HG03064 (cell line): ENCODE results near the gene STAC3.

Experiments used
- ATAC-seq: cut with Tn5 transposase; IDR thresholded peaks from one replicate; pipeline ENCODE4 v1.9.1; 2021; ENCODE audit warnings: low read depth; ENCODE audit not compliant: unreplicated experiment

STAC3 gene

DNA sequence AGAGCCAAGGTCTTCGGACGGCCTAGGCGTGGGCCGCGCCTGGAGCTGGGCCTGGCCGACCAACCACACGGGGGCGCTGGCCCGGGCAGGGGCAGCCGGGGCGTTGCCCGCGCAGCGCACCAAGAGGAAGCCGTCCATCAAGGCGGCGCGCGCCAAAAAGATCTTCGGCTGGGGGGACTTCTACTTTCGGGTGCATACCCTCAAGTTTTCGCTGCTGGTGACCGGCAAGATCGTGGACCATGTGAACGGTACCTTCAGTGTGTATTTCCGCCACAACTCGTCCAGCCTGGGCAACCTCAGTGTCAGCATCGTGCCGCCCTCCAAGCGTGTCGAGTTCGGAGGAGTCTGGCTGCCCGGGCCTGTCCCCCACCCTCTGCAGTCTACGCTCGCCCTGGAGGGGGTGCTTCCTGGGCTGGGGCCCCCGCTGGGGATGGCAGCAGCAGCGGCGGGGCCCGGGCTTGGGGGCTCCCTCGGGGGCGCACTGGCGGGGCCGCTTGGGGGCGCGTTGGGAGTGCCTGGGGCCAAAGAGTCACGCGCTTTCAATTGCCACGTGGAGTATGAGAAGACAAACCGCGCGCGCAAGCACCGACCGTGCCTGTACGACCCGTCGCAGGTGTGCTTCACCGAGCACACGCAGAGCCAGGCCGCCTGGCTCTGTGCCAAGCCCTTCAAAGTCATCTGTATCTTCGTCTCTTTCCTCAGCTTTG lies 25.9 kb downstream of the STAC3 start:
- no peak for ATAC-seq

GRCh38 chr12:57224278-57224972 lies 26.6 kb downstream of the STAC3 start:
- no peak for ATAC-seq

DNA sequence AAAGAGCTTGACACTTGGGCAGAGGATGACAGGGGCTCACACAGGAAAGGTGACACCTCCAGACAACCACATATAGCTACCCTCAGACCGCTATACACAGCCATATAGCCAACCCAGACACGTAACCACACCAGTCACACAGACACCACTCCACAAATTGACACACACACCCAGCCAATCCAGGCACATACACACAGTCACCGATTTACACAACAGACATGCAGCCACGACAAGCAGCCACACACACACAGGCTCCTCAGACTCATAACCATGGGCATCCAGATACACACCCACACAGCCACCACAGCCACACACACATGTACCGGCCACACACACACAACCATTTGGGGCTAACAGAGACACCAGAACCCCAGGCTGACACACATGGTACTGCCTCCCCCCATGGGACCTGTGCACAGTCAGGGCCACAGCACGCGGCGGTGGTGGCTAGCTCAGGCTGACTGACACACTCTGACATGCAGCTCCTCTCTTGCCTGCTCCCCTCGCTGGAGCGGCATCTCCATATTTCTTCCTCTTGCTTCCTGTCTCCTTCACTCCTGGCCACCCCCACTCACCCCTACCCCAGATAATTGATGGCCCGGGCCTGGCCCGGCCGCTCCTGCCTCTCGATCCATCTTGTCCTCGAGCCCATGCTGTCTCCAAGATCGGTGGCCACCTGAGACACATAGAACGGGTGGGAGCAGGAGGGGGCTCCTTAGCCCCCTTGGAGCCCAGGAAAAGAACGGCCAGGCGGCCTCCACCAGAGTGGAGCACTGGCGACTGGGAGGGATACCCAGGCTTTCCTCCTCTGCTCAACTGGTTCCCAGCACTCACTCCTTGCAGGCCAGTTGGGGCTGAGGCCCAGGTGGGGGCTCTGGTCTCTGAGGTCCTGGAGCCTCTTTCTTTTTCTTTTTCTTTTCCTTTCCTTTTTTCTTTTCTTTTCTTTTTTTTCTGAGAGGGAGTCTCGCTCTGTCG lies 27.5 kb downstream of the STAC3 start:
- ATAC-seq: no peak

DNA sequence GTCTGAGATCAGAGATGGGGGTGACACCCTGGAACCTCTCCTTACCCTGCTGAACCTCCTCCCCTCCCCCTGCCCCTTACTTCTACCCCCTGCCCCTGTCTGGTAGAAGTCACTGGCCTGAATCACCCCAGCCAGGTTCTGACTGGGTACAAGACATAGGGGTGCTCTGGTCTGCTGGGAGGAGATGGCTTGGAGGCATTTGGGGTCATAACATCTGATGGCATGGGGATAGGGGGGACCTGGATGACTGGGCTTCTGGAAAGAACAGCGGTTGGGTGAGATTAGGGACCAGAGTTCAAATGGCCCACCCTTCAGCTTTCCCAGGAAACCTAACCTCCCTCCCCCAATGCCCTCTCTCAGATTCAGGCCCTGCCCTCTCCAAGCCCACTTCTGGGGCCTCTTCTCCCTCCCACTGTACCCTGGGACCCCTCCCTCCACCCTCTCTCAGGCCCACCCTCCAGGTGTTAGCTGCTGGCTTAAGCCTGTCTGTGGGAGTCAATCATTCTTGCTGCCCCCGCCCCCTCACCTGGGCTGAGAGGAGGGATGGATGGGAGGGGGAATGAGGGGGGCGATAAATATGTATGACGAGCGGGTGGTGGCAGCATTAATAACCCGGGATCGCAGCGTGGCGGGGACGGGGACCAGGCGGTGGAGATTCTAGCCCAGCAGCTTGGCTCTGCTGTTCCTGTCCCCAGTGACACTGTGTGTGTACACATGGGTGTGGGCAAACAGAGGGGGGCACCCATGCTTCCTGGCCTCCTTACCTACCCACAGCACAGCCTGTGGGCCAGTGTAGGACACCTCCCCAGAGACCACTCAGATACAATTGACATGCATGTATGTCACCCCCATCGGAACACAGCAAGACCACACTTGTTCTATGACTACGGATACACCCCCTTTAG lies 28.4 kb downstream of the STAC3 start:
- no peak for ATAC-seq

- ATAC-seq: no peak
Measured at GRCh38 chr12:57221169-57221917, 29.6 kb downstream of the STAC3 start.

- ATAC-seq: no peak
Measured at GRCh38 chr12:57220770-57221168, 30.2 kb downstream of the STAC3 start.

DNA sequence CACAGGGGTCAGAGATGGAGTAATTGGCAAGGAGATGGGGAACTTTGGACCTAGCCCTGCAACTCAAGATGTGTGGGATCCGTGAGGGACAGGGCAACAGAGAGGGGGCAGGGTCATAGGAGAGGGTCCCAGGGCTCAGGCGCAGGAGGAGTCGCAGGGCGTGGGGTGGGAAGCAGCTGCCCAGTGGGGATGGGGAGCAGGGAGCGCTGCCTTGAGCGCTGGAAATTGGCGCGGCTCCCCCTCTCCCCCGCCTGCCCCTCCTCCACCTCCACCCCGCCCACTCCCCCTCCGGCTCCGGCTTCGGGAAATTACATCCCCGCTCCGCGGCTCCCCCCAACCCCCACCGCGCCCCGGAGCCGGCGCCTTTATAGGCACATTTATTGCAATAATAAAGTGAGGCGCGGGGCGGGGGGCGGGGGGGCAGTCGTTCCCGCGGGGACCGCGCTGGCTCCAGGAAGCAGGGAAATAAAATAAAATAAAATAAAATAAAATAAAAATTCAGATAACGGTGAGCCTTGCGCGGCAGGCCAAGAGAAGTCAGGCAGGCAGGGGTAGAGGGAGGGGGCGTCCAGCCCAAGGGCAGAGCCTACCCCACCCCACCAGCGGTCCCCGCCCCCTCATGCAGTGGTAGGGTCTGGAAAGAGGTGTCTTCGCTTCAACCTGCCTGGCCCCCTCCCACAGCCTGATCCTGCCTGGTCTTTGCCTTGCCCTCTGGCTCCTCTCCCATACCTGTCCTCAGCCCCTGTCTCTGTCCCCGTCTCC lies 30.8 kb downstream of the STAC3 start:
- ATAC-seq: no peak

GRCh38 chr12:57219205-57219992 lies 31.6 kb downstream of the STAC3 start:
- no peak for ATAC-seq

DNA sequence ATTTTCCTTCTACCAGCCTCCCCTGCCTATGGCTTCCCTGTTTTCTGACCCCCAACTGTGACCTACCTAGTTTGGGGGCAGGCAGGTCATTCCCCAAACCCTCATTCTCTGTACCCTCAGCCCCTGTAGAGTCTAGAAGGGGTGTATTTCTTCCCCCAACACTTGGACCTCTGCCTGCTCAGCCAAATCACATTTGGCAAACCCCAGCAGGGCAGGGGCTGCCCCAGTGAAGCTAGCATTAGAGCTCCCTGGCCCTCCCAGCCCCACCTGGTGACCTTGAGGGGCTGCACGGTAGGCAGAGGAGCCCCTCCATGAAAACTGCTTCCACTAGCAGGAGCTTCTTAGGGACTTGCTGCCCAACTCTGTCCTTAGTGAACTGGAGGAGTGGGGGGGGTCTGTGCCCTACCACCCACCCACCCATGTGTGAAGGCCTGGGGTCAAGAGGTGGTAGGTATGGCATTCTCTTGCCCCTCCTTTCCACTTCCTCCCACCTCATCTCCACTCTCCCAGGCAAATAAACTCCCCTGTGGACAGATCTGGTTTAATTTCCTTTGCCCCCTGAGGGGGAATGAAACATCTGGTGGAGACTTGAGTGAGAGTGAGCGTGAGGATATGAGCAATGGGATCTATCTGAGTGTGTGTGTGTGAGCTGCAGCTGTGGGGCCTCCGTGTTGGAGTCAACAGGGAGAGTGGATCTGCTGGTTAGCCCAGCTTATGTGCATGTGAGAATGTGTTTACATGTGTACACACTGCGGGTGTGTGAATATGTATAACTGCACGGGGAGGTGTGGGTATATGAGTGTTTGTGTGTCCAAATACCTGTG lies 32.7 kb downstream of the STAC3 start:
- no peak for ATAC-seq

- ATAC-seq: no peak
Measured at GRCh38 chr12:57216921-57217879, 33.8 kb downstream of the STAC3 start.

DNA sequence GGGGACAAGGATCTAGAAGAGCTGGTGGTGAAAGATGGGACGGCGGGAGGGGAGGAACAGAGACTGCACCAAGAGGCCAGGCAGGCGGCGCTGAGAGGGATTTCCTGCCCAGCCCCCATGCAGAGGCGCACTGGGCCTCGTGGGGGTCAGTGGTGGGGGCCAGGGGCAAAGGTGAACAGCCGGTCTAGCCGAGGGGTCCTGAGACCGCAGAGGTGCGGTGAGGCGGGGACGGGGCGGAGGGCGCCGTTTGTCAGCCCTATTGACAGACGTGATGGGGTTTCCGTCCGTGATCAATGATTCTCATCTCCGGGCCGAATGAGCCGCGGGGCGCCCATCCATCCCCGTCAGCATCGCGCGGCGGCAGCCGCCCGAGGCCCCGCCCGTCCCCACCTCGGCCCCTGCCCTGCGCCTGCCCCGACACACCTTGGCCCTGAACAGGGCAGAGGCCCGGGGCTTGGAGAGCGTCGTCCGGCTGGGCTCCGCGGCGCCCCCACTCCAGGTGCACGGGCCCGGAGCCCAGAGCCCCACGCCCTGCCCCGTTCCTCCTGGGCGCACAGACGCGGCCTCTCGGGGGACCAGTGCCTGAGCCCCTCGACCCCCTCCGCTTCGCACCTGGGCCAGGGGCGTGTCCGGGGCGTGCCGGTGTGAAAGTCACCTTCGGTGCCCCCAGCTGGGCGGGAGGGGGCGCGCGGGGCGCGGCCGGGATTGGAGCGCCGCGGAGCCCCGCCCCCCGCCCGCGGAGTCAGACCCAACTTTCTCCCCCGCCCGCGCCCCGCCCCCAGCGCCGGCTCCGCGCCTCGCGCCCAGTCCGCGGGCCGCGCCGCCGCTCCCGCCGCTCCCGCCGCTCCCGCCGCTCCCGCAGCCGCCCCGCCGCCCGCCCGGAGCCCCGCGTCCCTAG lies 34.7 kb downstream of the STAC3 start, which contains the start of gene NXPH4:
TSS of gene NXPH4 (plus strand) at position 781 of the 898 bp plus-strand sequence. CDS start 176 bp downstream, outside the sequence.
- no peak for ATAC-seq

DNA sequence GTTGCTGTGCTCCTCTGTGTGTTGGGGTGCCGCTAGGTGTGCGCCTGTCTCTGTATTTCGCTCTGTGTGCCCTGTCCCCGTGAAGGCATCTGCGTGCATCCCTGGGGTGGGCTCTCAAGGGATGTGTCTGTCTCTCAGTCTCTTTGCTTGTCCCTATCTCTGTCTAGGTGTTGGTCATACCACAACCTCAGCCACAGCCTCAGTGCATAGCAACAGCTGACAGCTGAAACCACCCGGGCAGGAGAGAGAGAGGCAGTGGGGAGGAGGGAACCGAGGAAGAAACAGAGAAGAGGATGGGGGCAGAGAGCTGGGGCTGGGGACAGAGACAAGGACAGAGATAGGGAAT lies 35.3 kb downstream of the STAC3 start:
- no peak for ATAC-seq

GRCh38 chr12:57215065-57215464 lies 35.9 kb downstream of the STAC3 start:
- ATAC-seq: no peak

DNA sequence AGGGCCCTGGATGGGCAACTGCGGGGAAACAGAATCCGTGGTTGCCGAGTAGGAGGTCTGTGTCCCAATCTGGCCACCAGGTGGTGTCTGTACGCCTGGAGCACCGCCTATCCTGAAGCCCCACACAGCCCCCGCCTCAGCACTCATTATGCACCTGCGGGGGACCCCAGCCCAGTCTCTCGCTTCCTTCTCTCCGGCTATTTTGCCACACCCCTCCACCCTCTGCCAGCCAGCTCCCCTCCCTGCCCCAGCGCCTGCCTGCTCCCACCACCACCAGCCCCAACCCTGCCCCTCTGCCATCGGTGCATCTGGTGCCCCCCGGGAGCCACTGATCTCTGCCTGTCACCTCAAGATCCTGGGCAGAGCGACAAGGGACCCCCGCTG lies 36.6 kb downstream of the STAC3 start:
- no peak for ATAC-seq
